HepG2 (cell line): ENCODE measurements around the gene KCTD21. TPM values are rescaled to one million over a fixed set of nuclear protein-coding genes. Genes with fewer than 3 reads are reported as not detected.

ENCODE experiments used
- FOXA3 ChIP-seq: IDR thresholded peaks from 2 replicates; pipeline ENCODE4 v1.6.1; 2016; ENCODE audit warnings: missing genetic modification reagents, missing compliant biosample characterization
- HIVEP1 ChIP-seq: sonication (generic); formaldehyde crosslinking; IDR thresholded peaks from 2 replicates; pipeline ENCODE4 v1.4.0; 2020; ENCODE audit warnings: mild to moderate bottlenecking, missing genetic modification reagents
- HMG20A ChIP-seq: IDR thresholded peaks from 2 replicates; pipeline ENCODE4 v1.6.1; 2016; ENCODE audit warnings: borderline replicate concordance
- HNRNPH1 ChIP-seq: fragments of 200-400 bp; formaldehyde crosslinking; optimal IDR thresholded peaks from 2 replicates; pipeline ENCODE3; 2017; ENCODE audit warnings: mild to moderate bottlenecking, low read depth, low read length
- MAF1 ChIP-seq: sonication (generic); formaldehyde crosslinking; IDR thresholded peaks from 2 replicates; pipeline ENCODE4 v1.5.0; 2020; ENCODE audit warnings: missing genetic modification reagents, borderline replicate concordance
- MBD4 ChIP-seq: IDR thresholded peaks from 2 replicates; pipeline ENCODE4 v1.6.1; 2012; ENCODE audit warnings: low read length, inconsistent platforms, borderline replicate concordance
- NBN ChIP-seq: fragments of 450-650 bp; conservative IDR thresholded peaks from 2 replicates; pipeline ENCODE4 v1.6.1; 2017
- ZFAT ChIP-seq: sonication (generic); formaldehyde crosslinking; conservative IDR thresholded peaks from 2 replicates; pipeline ENCODE4 v1.8.1; 2023; ENCODE audit warnings: missing genetic modification reagents, inconsistent platforms
- ZNF652 ChIP-seq: IDR thresholded peaks from 2 replicates; pipeline ENCODE4 v1.6.1; 2016; ENCODE audit warnings: low read depth, borderline replicate concordance
- ZNF674 ChIP-seq: sonication (generic); formaldehyde crosslinking; IDR thresholded peaks from 2 replicates; pipeline ENCODE4 v1.5.0; 2020; ENCODE audit warnings: low read depth, mild to moderate bottlenecking, missing genetic modification reagents
- polyA plus RNA-seq, 8 experiments: library from polyadenylated mRNA; depleted of rRNA in 3 of 8; stranded (reverse) in 7 of 8; unstranded in 1 of 8; fragments of >200 nt; fragmentation: Illumina TruSeq in 4 of 8; extraction: Trizol in 4 of 8; gene quantifications; 2 replicates each; pipeline versions ENCODE4 v1.2.1 to v1.2.3, GENCODE V29; 2011 to 2016; ENCODE audit warnings: low read depth in 4 of 8, missing spikeins in 1 of 8, mixed read lengths in 1 of 8; ENCODE audit not compliant: insufficient read depth in 1 of 8
- total RNA-seq, 5 experiments: library from RNA; depleted of rRNA; stranded (reverse); fragments of >200 nt; fragmentation: Illumina TruSeq; extraction: Trizol; gene quantifications; 2 replicates each; pipeline ENCODE4 v1.2.3, GENCODE V29; 2016; ENCODE audit warnings: low read depth in 1 of 5
- TF ChIP-seq, protein P1 (sequence below): sonication (generic); formaldehyde crosslinking; IDR thresholded peaks from 2 replicates; pipeline ENCODE4 v1.9.0; 2021; ENCODE audit warnings: missing genetic modification reagents, mild to moderate bottlenecking, borderline replicate concordance
- TF ChIP-seq, protein P2 (sequence below): sonication (generic); formaldehyde crosslinking; IDR thresholded peaks from 2 replicates; pipeline ENCODE4 v1.4.0; 2020; ENCODE audit warnings: missing genetic modification reagents, mild to moderate bottlenecking, borderline replicate concordance
- TF ChIP-seq, protein P3 (sequence below): sonication (generic); formaldehyde crosslinking; IDR thresholded peaks from 2 replicates; pipeline ENCODE4 v1.4.0; 2020; ENCODE audit warnings: mild to moderate bottlenecking, missing genetic modification reagents, borderline replicate concordance

The KCTD21 gene
- total and polyA plus RNA-seq, 2 of the 13 experiments (the other 11 are each of a cell fraction or from before 2014, with no cell fraction given), result 3.1 to 13.5 TPM

DNA sequence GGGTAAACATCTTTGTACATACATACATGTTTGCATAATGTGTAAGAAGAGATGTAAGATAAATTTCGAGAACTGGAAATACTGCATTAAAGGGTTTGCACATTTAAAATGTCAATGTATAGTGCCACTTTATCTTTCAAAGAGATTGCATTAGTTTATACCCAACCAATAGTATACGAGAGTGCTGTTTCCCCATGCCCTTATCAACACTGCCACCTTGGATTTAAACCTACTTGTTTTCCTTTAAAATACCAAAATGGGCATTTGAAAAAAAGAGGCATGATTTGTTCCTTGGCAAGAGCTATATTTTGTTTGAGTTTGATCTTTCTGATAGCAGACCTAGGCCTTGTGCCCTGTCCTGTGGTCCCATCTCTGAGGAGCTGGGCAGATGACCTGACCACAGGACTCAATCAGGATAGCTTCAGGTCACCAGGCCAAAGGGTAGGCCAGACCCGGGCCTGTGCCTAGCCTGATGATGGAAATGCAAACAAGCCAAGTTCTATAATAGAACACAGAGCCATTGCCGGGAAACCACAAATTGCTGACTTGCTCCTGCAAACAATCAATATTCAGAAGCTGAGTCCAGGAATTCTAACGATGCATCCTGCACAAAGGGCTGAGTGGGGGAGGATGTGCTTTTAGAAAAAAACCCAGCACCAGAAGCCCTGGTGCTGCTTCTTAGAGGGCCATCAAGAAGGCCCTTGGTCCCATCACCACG, 32.1 kb downstream of the KCTD21 start (continued):
- no peak for TF ChIP-seq ZNF674 (CRISPR knock-in tag)
- no peak for TF ChIP-seq ZNF652 (CRISPR knock-in tag)
- no peak for TF ChIP-seq NBN
- TF ChIP-seq HIVEP1 (CRISPR knock-in tag), result peak; percentile 82; the same call in 1 of the 2 replicates
- no peak for TF ChIP-seq ZFAT (CRISPR knock-in tag)
- TF ChIP-seq, protein P1, sequence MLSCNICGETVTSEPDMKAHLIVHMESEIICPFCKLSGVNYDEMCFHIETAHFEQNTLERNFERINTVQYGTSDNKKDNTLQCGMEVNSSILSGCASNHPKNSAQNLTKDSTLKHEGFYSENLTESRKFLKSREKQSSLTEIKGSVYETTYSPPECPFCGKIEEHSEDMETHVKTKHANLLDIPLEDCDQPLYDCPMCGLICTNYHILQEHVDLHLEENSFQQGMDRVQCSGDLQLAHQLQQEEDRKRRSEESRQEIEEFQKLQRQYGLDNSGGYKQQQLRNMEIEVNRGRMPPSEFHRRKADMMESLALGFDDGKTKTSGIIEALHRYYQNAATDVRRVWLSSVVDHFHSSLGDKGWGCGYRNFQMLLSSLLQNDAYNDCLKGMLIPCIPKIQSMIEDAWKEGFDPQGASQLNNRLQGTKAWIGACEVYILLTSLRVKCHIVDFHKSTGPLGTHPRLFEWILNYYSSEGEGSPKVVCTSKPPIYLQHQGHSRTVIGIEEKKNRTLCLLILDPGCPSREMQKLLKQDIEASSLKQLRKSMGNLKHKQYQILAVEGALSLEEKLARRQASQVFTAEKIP, result no peak
- TF ChIP-seq, protein P2, sequence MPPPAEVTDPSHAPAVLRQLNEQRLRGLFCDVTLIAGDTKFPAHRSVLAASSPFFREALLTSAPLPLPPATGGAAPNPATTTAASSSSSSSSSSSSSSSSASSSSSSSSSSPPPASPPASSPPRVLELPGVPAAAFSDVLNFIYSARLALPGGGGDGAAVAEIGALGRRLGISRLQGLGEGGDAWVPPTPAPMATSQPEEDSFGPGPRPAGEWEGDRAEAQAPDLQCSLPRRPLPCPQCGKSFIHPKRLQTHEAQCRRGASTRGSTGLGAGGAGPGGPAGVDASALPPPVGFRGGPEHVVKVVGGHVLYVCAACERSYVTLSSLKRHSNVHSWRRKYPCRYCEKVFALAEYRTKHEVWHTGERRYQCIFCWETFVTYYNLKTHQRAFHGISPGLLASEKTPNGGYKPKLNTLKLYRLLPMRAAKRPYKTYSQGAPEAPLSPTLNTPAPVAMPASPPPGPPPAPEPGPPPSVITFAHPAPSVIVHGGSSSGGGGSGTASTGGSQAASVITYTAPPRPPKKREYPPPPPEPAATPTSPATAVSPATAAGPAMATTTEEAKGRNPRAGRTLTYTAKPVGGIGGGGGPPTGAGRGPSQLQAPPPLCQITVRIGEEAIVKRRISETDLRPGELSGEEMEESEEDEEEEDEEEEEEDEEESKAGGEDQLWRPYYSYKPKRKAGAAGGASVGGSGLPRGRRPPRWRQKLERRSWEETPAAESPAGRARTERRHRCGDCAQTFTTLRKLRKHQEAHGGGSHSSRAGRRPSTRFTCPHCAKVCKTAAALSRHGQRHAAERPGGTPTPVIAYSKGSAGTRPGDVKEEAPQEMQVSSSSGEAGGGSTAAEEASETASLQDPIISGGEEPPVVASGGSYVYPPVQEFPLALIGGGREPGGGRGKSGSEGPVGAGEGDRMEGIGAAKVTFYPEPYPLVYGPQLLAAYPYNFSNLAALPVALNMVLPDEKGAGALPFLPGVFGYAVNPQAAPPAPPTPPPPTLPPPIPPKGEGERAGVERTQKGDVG (CRISPR knock-in tag), result no peak
- peak; percentile 91; the same call in 1 of the 2 replicates for TF ChIP-seq HMG20A (CRISPR knock-in tag)
- peak; percentile 94 for TF ChIP-seq FOXA3 (CRISPR knock-in tag)
- no peak for TF ChIP-seq HNRNPH1
- no peak for TF ChIP-seq MBD4
- TF ChIP-seq, protein P3, sequence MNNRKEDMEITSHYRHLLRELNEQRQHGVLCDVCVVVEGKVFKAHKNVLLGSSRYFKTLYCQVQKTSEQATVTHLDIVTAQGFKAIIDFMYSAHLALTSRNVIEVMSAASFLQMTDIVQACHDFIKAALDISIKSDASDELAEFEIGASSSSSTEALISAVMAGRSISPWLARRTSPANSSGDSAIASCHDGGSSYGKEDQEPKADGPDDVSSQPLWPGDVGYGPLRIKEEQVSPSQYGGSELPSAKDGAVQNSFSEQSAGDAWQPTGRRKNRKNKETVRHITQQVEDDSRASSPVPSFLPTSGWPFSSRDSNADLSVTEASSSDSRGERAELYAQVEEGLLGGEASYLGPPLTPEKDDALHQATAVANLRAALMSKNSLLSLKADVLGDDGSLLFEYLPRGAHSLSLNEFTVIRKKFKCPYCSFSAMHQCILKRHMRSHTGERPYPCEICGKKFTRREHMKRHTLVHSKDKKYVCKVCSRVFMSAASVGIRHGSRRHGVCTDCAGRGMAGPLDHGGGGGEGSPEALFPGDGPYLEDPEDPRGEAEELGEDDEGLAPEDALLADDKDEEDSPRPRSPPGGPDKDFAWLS, result no peak
- no peak for TF ChIP-seq MAF1 (CRISPR knock-in tag)
